ENCODE measurements around the gene CHI3L1. TPM values are rescaled to one million over a fixed set of nuclear protein-coding genes. Genes with fewer than 3 reads are reported as not detected.

CHI3L1 gene
- total RNA-seq, 1 experiment from 2014 or later: 0.75 TPM

DNA sequence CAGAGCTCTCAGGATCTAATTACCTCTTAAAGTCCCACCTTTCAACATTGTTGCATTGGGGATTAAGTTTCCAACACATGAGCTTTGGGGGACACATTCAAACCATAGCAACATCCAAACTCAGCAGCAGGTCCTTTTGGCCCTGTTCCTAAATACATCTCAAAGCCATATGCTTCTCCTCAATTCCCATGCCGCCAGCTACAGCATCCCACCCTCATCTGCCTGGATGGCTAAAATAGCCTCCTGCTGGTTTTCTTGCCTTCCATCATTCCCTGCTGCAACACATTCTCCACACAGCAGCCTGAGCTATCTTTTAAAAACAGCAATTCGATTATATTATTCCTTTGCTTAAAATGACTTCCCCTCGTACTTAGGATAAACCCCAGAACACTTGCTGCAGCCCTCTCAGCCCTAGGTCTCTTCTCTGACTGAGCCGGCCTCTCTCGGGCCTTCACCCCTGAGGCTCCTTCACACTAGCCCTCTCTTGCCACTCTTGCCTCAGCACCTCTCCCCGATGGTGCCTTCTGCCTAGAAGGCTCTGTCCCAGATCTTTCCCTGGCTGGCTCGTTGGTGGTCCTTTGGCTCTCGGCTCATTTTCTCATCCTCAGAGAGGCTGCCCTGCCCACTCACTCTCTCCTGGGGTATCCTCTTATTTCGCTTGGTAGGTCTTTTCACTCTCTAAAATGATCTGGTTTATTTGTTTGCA lies 27.4 kb downstream of the CHI3L1 start:
- no TSS peak for BruUV-seq (replicated peaks)
- TF ChIP-seq, protein P1, sequence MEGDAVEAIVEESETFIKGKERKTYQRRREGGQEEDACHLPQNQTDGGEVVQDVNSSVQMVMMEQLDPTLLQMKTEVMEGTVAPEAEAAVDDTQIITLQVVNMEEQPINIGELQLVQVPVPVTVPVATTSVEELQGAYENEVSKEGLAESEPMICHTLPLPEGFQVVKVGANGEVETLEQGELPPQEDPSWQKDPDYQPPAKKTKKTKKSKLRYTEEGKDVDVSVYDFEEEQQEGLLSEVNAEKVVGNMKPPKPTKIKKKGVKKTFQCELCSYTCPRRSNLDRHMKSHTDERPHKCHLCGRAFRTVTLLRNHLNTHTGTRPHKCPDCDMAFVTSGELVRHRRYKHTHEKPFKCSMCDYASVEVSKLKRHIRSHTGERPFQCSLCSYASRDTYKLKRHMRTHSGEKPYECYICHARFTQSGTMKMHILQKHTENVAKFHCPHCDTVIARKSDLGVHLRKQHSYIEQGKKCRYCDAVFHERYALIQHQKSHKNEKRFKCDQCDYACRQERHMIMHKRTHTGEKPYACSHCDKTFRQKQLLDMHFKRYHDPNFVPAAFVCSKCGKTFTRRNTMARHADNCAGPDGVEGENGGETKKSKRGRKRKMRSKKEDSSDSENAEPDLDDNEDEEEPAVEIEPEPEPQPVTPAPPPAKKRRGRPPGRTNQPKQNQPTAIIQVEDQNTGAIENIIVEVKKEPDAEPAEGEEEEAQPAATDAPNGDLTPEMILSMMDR (IDR thresholded peaks at IDR 0.05; ENCODE audit: unreplicated experiment): no peak
- peaks cover 14% of the 10 kb centered on the region for H3K27me3 Mint-ChIP-seq (ENCODE audit: insufficient read depth, unreplicated experiment)

DNA sequence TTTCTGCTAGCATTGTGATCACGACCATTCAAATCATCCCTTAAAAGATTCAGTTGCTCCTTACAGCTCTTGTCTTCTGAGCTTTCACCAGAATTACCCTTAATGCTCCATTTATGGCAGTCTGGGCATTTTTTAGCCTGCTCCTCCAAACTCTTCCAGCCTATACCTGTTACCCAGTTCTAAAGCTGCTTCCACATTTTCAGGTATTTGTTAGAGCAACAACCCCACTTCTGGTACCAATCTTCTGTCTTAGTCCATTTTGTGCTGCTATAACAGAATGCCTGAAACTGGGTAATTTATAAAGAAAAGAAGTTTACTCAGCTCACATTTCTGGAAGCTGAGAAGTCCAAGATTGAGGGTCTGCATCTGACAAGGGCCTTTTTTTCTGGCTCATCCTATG lies 28.1 kb downstream of the CHI3L1 start:
- no TSS peak for BruUV-seq (replicated peaks)
- Mint-ChIP-seq H3K9me3 (ENCODE audit: unreplicated experiment) (peaks cover 21% of the 10 kb centered on the region), H3K4me3 (ENCODE audit: unreplicated experiment) (no peak overlapping the region), H3K36me3 (ENCODE audit: insufficient read depth, unreplicated experiment) (no peaks in the 10 kb centered on the region), H3K27ac (ENCODE audit: low read depth, unreplicated experiment) (no peak overlapping the region), H3K27me3 (ENCODE audit: insufficient read depth, unreplicated experiment) (peaks cover 14% of the 10 kb centered on the region), H3K4me1 (ENCODE audit: insufficient read depth, unreplicated experiment) (peaks cover 25% of the 10 kb centered on the region)
- ChIA-PET POLR2A (no interaction called here), CTCF (interaction anchor here (0.5 to 3.7 kb wide), 10 partner anchors 10 to 318 kb away, joined by 3 to 19 read pairs (median 4); partner anchors contain the start of gene MYBPH)
- intact Hi-C loops (cut with micrococcal nuclease): no loop called here
- TF ChIP-seq, protein P1 (IDR thresholded peaks at IDR 0.05; ENCODE audit: unreplicated experiment): no peak
- no peak for DNase-seq (ENCODE audit: unreplicated experiment)

More for the DNA sequence above, 27.4 kb downstream of the CHI3L1 start:
- Mint-ChIP-seq H3K27ac (ENCODE audit: low read depth, unreplicated experiment) (no peak overlapping the region), H3K9me3 (ENCODE audit: unreplicated experiment) (peaks cover 21% of the 10 kb centered on the region), H3K36me3 (ENCODE audit: insufficient read depth, unreplicated experiment) (no peaks in the 10 kb centered on the region), H3K4me3 (ENCODE audit: unreplicated experiment) (no peak overlapping the region), H3K4me1 (ENCODE audit: insufficient read depth, unreplicated experiment) (peaks cover 18% of the 10 kb centered on the region)
- ChIA-PET POLR2A (interaction anchor here (0.7 to 0.8 kb wide), 2 partner anchors 123 to 213 kb away, joined by 3 read pairs; no protein-coding TSS in a partner anchor), CTCF (interaction anchor here (0.5 to 3.7 kb wide), 8 partner anchors 11 to 119 kb away, joined by 3 to 19 read pairs (median 4); partner anchors contain the start of gene MYBPH)
- intact Hi-C loops (cut with micrococcal nuclease): no loop called here
- no peak for DNase-seq (ENCODE audit: unreplicated experiment)

DNA sequence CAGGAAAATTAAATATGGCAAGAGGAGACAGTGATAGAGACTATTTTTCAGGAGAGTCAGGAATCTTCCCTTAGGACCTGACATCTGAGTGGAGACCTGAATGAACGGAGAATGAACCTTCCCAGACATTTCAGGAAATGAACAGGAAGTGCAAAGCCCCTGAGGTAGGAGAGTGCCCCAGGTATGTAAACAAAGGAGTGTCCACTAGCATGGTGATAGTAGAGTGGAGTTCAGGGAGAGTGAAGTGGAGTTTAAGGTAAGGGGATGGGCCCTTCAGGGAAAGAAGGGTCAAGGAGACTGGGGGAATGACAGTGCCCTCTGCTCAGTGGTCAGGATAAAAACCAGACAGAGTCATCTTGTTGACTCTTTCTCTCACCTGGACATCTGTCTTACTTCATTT lies 30.2 kb downstream of the CHI3L1 start:
- Mint-ChIP-seq H3K27me3 (ENCODE audit: insufficient read depth, unreplicated experiment) (no peaks in the 10 kb centered on the region), H3K4me1 (ENCODE audit: insufficient read depth, unreplicated experiment) (peaks cover 44% of the 10 kb centered on the region), H3K36me3 (ENCODE audit: insufficient read depth, unreplicated experiment) (no peaks in the 10 kb centered on the region), H3K9me3 (ENCODE audit: unreplicated experiment) (peaks cover 21% of the 10 kb centered on the region), H3K27ac (ENCODE audit: low read depth, unreplicated experiment) (no peak overlapping the region), H3K4me3 (ENCODE audit: unreplicated experiment) (no peak overlapping the region)
- TF ChIP-seq, protein P1 (IDR thresholded peaks at IDR 0.05; ENCODE audit: unreplicated experiment): no peak
- no TSS peak for BruUV-seq (replicated peaks)
- no peak for DNase-seq (ENCODE audit: unreplicated experiment)
- intact Hi-C loops (cut with micrococcal nuclease): no loop called here
- ChIA-PET CTCF (interaction anchor here (2.2 to 5.0 kb wide), 3 partner anchors 16 to 39 kb away, joined by 9 to 29 read pairs (median 19); no protein-coding TSS in a partner anchor), POLR2A (no interaction called here)

DNA sequence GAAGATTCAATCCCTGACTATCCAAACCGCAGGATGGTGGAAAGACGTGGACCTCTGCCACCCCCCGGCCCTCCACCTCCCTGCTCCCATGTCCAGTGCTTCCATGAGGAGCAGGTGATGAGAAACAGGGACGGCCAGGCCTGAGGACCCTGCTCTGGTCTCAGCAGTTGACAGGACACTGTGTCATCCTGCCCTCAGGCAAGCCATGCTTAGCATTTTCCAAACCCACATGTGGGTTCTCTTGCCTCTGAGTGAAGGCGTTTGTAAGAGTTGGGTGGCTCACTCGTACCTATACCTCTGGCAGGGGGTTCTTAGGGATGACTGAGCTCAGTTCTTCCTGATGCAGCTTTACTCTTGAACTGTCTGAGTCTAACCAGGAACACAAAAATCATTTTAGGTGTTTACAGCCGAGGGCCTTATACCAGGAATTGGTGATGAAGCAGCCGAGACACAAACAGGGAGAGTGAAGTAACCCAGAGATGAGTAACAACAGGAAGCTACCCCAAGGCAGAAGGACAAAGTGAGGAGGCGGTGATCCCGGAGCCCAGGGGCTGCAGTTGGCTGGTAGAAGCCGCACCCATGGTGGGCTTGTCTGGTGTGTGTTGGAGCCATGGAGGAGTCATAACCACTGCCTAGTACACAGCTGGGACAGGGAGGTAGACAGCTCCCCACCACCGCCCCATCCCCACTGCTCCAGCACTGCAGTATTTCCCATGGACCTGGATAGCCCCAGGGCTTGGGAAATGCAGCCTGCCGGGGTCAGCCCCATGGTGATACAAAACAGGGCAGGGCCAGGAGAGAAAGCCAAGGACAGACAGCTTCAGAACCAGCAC lies 32.3 kb downstream of the CHI3L1 start:
- Mint-ChIP-seq H3K36me3 (ENCODE audit: insufficient read depth, unreplicated experiment) (no peaks in the 10 kb centered on the region), H3K4me1 (ENCODE audit: insufficient read depth, unreplicated experiment) (peaks cover 44% of the 10 kb centered on the region), H3K4me3 (ENCODE audit: unreplicated experiment) (no peak overlapping the region), H3K27ac (ENCODE audit: low read depth, unreplicated experiment) (peak overlapping the region; percentile 69), H3K27me3 (ENCODE audit: insufficient read depth, unreplicated experiment) (no peaks in the 10 kb centered on the region), H3K9me3 (ENCODE audit: unreplicated experiment) (peaks cover 14% of the 10 kb centered on the region)
- CTCF ChIA-PET: interaction anchor here (0.6 to 5.0 kb wide), 15 partner anchors 8 to 184 kb away, joined by 3 to 29 read pairs (median 3); no protein-coding TSS in a partner anchor
- intact Hi-C loops (cut with micrococcal nuclease): loop anchor here (2.0 kb wide), 1 partner anchor 25 kb away; no protein-coding TSS in a partner anchor
- TF ChIP-seq, protein P1 (IDR thresholded peaks at IDR 0.05; ENCODE audit: unreplicated experiment): no peak
- POLR2A ChIA-PET: interaction anchor here (0.7 to 2.9 kb wide), 4 partner anchors 26 to 113 kb away, joined by 3 to 17 read pairs (median 4); partner anchors contain the start of gene ADORA1
- peak; percentile 95 for DNase-seq (ENCODE audit: unreplicated experiment)
- BruUV-seq (replicated peaks): no TSS peak

All from MCF 10A (cell line).